DMS 273 treated with DMSO at 0.1 percent for 48 hours (cell line): ENCODE measurements around the gene EDC3.

Experiments used
- DNase-seq: peaks from one replicate; lab custom pipeline; 2025; lab: John Stamatoyannopoulos, UW

The EDC3 gene

DNA sequence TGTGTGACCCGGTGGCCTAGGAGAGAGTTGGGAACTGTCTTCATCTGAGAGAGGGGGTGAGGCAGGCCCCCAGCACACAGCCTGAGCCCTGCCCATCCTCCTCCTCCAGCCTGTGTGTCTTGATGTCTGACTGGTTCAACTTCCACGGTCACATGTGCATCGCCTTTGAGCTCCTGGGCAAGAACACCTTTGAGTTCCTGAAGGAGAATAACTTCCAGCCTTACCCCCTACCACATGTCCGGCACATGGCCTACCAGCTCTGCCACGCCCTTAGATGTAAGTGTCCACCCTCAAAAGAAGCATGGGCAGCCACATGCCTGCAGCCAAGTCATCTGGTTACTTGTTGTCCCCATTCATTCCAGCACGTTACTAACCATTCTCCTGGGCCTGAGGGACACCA, 70.1 kb downstream of the EDC3 start:
- no peak for DNase-seq

DNA sequence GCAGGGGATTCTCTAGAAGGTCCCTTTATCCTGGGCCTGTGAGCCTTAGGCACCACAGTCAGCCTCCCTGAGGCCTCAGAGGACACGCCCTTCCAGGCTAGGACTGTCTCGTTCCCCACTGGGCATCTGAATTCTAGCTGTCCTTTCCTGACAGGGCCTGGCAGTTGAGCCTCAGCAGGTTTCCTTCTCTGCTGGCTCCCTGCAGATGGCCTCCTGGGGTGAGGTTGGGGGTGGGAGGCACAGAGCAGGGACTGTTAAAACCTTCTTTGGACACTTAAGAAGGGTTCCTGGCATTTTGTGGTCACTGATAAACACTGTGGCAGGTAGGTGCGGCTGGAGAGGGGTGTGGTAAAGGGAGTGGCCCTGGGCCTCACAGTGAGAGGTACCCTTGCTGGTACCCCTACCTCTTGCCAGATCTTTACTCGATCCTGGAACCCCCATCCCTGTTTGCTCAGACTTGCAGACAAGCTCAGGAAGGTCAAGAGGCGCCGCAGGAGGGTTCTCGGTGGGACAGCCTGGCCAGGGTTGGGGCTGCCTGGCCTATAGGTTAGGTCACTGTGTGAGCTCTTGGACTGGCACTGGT, 71.7 kb downstream of the EDC3 start:
- DNase-seq, result no peak

DNA sequence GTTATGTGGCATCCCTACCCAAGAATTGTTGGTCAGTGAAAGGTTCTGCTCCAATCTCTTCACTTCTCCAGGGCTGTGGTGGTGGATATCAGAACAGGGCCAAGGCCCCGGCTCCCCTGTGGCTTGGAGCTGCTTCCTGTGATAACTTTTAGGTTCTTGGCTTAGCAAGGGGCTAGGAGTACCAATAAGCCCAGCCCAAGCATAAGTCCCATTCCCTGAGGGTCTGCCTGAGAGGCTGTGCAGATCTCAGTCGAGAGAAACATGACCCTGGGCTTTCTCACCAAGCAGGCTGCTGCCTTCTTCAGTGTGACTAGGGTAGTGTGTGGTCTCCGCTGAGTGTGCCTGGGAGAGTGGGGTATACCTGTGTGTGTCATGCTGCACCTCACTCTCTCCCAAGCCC, 73.1 kb downstream of the EDC3 start:
- DNase-seq, result no peak

DNA sequence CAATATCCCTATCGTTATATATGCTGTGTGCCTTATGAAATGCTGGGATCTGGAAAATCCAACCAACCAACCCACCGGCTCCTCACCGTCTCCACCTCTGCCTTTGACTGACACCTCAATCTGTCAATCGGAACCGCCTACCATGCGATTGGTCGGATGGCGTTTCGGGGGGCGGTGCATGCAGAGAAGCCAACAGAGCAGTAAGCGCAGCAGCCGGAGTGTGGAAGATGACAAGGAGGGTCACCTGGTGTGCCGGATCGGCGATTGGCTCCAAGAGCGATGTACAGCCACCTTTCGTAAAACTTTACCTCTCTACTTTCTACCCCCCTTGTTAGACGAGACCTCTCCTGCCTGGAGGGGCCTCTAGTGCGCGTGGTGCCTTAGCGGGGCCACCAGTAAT, 73.9 kb downstream of the EDC3 start:
- DNase-seq, result no peak

DNA sequence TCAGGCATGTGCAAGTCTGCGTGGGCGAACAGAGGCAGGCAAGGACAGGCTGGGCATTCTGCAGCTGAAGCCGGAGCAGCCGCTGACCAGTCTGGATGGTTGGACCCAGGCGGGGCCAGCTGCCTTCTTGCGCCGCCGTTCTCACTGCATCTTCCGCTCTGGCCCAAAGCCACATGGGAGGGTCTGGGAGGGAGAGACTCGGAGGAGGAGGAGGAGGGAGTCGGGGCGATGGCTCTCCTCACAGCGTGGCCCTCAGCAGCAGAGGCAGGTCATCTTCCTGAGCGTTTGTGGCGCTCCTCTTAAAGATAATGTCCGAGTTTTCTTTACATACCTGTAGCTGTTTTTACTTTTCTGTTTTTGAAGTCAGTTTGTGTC, 74.3 kb downstream of the EDC3 start:
- DNase-seq, result no peak

DNA sequence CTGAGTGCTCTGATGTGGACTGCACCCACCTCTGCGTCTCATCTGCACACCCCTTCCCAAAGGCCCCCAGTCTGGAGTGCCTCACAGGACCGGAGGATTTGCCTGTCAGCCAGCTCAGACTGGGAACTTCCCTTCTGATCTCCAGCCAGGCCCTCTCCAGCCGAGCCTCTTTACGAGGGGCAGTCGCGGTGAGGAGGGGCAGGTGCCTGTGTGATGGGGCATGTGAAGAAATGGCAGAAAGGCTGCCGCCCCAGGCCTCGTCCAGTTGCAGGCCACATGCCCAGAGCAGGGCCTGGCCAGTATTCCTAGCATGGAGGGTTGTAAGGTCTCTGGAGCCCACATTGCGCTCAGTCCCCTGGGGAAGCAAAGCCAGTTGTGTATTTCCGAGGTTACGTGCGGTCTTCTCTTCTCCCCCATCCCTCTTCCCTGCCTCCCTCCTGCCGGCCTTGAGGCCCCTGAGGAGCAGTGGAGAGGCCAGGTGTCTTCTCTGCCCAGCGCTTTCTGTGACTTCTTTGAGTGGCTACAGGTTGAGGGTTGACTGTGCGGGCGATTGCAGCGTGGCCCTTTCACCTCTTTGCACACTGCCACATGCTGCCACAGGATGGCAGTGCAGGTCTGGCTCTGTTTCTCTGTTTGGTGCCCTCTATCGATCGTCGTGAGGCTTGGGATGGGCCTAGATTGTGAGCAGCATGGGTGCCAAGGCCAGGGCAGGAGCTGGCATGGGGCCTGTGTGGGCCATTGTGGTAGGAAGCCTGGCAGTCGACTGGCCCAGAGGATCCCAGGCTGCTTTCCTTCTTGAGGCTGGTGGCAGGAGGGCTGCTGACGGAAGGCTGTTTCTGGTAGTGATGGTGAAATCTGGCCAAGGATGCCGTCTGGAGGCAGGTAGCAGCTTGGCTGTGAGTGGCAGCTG, 74.9 kb downstream of the EDC3 start:
- DNase-seq, result peak; percentile 16

DNA sequence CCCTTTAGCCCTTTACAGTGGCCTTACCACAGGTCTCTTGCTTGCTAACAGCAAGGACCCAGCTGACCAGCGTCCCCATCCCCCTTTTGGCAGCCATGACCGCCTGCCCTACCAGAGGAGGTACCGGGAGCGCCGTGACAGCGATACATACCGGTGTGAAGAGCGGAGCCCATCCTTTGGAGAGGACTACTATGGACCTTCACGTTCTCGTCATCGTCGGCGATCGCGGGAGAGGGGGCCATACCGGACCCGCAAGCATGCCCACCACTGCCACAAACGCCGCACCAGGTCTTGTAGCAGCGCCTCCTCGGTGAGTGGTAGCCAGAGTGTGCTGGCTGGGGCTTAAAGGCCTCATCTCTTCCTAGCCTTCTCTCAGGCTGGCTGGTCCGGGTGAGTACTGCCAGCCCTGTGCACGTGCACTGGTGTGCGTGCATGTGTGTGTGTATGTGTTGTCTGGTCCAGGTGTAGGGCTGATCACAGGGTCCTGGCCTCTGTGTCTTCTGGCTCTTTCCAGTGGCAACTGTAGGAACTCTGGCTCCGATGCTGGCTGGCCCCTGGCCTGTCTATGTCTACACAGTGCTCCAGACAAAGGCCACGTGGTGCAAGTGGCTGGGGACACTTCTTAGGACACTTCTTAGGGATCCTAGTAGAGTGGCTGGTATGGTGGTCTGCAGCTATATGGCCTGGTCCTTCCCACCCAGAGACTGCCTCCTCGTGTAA, 75.7 kb downstream of the EDC3 start:
- no peak for DNase-seq

DNA sequence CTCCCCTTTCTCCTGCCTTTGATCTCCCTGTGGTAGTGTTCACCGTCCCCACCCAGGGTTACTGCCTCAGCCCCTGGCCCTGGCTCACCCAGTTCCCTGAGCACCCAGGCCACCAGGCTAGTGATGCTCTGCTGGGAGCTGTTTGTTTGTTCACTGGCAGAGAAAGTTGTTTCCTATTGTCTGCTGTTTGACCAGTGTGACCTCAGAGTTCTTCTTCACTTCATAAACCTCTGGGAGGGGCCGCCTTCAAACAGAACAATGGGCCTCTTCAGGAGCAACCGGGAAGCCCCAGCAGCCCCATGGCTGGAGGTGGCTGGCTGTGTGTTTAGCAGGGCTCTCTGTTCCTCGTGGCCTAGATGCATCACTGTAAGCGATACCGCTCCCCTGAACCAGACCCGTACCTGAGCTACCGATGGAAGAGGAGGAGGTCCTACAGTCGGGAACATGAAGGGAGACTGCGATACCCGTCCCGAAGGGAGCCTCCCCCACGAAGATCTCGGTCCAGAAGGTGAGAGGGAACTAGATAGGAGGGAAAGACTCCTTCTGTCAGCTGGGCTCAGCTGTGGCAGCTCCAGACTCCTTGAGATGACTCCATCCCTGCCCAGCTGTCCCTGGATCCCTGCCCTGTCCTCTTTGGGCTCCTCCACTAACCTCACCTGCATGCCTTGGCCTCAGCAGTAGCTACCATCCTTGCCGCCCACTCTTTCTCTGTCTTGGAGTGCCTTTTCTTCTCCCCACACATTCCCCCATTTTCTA, 76.8 kb downstream of the EDC3 start:
- DNase-seq, result no peak

DNA sequence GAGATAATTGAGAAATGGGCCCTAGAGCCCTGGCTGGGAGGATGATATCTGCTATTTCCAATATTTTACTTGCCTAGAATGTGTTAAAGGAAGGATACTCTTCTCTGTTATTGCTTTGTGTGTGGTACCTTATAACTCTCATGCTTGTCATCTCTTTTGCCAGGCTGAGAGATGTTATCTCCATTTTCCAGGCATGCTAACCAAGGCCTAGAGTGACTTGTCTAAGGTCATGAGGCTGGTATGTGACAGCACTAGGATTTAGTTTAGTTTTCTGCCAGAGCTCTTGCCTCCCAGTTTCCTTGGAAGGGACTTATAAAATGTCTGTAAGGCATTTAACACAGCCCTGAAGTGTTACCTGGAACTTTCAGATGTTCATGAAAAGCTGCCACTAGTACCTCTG, 78.8 kb downstream of the EDC3 start:
- DNase-seq, result no peak

DNA sequence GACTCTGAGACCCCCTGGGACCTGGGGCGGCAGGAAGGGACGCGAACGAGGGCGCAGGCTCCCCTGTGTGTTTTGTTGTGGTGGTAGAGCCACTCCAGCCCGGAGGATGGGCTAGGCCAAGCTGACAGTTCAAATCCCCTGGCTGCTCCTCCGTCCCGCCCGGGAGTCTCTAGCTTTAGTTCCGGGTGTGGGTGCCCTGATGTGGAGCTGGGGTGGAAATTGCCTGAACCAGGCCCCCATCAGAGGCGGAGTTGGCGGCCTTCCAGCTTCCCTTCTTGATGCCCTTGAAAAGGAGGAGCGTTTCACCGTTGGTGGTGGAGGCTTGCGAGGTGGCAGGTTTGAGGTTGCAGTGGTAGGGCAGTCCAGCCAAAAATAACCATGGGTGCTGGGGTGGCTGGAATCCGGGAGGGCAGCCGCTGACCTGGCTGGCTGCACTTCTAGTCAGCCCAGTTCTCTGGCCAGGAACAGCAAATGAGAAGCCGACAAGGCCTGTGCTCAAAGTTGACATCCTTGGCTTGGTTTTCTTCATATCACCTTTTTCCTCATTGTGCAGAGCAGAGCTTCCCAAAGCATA, 79.4 kb downstream of the EDC3 start:
- peak; percentile 8 for DNase-seq

DNA sequence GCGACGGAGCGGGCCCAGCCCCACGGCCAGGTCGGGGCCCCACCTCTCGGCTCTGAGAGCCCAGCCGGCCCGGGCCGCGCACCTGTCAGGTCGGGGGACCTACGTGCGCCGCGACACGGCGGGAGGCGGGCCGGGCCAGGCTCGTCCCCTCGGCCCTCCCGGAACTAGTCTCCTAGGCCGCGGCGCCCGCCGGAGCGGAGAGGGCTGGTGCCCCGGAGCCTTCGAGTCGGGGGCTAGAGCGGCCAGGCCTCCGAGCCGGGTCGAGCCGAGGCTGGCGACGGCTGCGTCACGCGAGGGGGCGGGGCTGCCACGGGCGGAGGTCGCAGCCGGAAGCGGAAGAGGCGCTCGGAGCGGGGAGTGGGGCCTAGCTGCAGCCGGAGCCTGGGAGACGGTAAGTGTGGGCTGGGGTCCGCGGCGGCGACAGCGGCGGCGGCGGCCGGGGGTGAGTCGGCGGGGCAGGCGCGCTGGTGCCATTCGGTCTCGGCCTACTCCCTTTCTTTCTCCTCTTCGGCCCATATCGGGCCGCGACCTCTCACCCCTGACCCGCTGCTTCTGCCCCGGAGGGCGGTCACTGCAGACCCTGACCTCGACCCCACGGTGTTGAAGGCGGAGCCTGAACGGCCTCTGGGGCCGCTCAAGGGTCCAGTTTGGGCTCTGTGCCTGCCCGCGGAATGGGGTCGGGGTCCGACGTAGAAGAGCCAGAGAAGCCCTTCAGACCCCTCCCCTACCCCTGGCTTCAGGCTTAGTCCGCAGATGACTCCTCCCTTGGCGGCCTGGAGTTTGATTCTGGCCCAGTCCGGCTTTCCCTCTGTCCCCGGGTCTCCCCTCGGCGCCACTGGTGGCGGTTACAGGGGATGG, 80.1 kb downstream of the EDC3 start, which contains the start of gene CLK3:
TSS of gene CLK3 (plus strand) at position 329 of the 858 bp plus-strand sequence. CDS start 3,361 bp downstream, outside the sequence.
- DNase-seq, result peak; percentile 57

DNA sequence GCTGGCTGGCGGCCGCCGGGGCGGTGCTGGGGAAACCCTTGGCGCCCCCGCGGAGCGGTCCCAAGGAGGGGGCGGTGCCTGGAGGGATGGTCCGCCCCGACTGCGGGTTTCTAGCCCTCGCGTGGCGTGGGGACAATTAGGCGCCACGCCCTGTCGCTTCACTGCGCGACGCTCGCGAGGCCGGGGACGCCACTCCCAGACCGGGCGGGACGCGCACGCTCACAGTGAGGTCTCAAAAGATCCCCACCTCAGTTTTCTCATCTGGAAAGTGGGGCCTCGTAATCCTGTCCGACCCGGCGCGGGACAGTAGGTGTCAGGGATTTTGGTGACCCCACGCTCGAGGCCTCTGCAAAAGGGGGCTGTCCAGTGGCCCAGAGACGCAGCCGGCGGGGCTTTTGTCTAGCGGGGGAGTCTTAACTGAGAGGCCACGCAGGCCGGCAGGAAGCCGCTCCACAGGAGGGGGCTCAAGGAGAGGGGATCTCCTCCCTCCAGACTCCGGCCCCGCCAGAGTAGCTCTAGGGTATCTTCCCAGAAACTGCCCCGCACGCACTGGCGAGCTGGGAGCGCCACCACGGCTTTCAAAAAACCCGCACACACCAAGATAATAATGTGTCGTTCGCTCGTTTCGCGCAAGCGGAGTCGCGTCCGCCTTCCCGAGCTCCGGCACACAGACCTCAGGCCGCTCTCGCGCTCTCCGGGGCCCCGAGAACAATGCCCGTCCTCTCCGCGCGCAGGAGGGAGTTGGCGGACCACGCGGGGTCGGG, 80.9 kb downstream of the EDC3 start:
- DNase-seq, result no peak

DNA sequence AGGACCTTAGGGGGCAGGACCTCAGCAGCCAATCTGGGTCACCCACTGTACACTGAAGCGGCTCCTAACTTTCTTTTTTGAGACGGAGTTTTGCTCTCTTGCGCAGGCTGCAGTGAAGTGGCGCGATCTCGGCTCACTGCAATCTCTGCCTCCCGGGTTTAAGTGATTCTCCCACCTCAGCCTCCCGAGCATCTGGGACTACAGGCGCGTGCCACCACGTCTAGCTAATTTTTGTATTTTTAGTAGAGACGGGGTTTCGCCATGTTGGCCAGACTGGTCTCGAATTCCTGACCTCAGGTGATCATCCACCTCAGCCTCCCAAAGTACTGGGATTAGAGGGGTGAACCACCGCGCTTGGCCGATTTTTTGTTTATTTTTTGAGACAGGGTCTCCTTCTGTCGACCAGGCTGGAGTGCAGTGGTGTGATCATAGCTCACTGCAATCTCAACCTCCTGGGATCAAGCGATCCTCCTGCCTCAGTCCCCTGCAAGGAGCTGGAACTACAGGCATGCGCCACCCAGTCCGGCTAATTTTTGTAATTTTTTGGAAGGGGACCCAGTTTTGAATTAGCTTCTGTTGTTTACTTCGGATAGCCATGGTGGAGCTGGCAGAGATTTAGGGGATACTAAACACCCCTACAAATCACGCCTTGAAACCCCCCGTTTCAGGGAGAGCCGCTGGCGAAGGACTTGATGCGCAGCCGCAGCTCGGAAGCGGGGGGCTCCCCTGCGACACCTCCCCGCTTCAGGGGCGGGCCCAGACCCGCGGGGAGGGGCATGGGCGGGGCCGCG, 81.7 kb downstream of the EDC3 start:
- DNase-seq, result no peak

DNA sequence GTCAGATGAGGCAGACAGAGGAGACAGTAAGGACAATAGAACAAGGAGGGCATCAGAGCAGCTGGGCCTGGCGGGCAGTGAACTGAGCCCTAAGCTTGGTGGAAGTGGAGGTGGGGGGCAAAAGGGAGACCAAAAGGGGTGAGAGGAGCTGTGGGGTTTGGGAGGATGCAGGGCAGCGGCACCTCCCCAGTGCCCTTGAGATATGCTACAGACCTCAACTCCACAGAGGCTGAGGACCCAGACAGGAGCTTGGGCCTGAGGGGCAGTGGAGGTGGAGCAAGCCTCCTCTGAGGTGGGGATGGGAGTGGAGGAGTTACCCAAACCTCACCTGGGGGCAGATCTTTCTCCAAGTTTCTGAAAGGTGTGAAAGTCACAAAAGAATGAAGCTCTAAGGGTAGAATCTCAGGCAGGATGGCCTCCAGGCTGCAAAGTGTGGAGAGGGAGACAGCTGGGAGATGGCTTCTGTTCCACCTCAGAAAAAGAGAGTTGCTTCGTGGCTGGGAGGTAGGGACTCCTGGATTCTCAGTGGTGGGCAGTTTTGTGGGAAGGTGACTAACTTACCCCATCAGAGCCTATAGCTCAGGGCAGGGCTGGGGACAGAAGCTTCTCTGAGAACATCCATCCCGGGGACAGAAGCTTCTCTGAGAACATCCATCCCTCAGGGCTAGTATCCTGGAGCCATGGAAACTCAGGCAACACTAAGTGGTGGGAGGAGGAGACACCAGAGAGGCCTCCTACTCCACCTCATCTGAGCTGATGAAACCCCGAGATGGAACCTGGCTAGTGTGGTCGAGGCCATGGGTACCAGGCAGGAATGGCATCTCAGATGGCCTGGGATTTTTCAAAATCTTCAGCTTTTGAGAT, 82.5 kb downstream of the EDC3 start:
- no peak for DNase-seq

DNA sequence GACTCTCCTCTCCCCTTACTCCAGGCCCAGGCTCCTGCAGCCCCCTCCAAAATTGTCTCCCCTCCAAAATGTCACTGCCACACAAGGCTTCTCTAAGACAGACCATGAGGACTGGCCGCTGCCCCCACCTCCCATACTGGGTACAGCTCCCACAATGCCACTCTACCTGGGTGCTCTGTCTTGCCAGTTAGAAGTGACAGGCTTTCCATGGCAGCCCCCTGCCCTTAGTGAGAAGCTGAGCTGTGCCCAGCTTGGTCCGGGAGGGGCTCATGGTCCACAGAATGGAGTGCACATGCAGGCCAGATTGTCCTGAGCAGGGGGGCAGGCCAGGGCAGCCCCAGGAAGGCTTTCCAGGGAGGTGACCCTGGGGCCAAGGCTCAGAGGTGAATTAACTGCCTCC, 83.1 kb downstream of the EDC3 start:
- no peak for DNase-seq

DNA sequence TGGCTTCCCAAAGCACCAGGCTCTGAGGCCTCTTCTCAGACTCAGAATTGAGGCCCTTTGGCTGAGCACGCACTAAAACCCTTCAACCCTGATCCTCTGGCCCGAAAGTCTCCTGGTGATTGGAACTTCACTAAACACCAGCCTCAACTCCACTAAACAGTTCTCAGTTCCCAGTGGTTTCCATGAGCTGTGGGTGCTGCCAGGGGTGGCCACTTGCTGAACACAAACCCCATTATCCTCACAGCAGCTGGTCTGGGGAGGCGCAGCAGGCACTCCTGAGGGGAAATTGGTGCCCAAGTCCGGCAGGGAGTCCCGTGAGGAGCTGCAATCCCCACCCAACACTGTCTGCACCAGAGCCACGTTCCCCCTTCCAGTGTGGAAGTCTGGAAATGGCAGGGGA, 84.0 kb downstream of the EDC3 start:
- no peak for DNase-seq

DNA sequence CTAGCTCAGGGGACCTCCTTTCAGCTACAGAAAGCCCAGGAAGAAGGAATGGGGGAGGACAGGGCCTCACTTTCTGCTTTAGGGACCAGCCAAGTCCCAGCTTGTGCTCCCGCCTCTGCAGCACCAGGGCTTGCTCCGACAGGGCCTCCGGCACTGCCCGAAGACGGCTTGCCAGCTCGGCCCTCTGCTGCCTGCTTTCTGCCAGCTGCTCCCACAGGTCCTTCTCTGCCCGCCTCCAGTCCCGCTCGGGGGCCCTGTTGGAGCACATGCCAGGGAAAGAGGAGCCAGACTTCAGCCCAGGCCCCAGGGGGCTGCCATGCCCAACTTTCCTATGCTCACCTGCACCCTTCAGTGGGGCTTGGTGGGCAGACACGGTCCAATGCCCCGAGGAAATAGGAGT, 84.5 kb downstream of the EDC3 start:
- DNase-seq, result peak; percentile 27

DNA sequence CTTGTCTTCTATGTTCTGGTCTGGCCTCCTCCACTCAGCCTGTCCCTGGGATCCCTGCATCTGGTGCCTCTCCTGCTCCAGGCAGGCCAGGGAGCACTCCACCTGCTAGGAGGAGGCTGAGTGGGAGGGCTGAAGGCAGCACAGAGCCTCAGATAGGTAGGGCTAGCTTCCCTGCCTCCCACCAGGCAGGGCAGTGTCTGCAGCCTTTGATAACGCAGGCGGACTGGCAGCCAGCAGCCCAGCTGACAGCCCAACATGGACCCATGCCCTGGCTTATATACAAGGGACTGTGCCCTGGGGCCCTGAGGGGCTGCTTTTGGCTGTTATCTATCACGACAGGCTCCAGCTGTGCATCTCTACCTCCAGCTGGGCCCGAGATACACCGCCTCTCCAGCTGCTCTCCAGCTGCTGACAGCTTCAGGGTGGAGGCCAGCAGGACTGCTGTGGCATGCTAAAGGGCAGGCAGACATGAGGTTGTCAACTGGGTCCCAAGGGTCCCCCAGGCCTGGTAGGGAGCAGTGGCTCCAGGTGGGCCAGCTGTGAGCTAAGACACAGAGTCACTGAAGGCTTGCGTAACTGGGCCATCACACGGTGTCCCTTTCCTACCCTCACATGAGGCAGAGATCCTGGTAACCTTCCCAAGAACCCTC, 85.4 kb downstream of the EDC3 start:
- DNase-seq, result no peak
